Measurements from ENCODE around the gene SDS.

The SDS gene

DNA sequence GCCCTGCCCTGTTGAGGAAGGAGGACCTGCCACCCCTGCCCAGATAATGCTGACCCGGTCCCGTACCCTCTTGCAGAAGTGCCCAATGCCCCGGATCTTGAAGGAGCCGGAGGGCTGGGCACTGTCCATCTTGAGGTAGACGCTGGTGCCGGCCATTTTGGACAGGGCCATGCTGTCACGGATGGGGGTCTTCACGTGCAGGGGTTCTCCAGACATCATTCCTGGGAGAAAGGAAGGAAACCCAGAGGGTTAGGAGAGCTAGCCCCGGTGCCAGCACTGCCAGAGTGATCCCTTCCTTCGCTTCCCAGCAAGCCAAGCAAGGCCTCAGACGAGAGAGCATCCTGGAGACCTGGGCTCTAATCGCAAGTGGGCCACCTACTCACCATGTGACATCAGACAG is 4.2 kb downstream of the SDS start:
- DNase-seq (ENCODE audit: low spot score): no peak

GRCh38 chr12:113398346-113399290 is 5.1 kb downstream of the SDS start:
- no peak for DNase-seq (ENCODE audit: low spot score)

GRCh38 chr12:113397497-113398197 is 6.0 kb downstream of the SDS start:
- no peak for DNase-seq (ENCODE audit: low spot score)

DNA sequence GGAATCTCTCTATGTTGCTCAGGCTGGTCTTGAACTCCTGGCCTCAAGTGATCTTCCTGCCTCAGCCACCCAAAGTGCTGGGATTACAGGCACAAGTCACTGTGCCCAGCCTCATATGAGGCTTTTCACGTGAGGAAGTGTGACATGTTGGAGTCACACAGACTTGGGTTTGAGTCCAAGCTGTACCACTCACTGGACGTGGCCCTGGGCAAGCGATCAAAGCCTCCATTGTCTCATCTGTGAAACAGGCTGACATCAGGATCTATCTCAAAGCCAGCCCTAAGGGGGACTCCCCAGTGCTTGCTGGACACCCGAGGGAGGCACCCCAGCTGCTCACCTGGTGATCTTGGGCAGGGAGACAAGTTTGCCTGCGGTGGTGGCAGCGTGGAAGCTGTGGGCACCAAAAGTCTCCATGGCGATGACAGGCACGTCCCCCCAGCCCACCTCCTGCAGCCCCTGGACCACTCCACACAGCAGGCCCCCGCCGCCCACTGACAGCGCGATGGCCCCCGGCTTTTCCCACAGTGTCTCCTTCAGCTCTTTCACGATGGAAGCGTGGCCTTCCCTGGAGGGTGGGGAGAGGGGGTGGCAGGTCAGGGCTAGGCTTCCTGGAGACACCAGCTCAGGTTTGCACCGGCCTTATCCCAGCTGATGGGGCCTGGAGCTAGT is 6.7 kb downstream of the SDS start:
- no peak for DNase-seq (ENCODE audit: low spot score)

GRCh38 chr12:113396200-113396599 is 7.5 kb downstream of the SDS start:
- DNase-seq (ENCODE audit: low spot score): no peak

GRCh38 chr12:113395119-113395518 is 8.6 kb downstream of the SDS start:
- peak; percentile 18 for DNase-seq (ENCODE audit: low spot score)

DNA sequence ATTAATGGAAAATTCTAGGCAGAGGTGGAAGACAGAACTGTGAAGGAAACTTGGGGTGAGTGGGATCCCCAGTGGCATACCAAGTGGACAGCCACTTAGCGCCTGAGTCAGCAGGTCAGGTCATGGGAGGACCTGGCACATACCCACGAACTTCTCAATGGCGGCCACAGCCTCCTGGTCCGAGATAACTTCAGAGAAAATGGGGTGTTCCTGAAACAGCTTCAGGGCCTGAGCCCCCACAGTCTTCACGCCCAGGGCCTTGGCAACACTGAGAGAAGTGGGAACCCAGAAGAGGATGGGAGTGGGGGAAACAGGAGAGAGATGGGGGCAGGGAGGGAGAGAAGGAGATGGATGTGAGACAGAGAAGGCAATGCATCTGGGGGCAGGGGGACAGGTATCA is 9.9 kb downstream of the SDS start:
- no peak for DNase-seq (ENCODE audit: low spot score)

DNA sequence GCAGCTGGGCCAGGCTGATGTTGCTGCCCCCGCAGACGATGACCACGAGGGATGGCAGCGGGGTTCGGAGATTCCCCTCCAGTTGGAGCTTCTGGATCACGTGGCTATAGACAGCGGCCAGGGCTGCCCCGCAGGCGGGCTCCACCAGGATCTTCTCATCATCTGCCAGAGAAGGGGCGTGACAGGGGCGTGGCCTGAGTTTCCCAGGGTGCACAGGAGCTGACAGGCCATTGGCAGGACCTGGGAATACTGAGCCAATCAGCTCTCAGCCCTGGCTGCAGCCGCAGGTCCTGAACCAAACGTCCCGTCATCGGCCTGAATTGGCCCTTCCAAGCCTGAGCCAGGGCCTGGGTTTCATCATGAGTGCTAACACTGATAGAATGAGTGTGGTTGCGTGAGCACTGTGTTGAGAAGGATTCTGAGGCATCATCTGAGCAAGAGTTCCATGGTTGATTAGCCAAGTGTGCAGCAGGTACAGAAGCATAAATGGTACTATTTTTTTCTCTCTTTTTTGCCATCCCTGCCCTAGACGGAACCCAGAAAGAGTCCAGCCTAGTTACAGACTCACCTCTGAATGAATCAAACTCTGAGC is 10.6 kb downstream of the SDS start:
- peak; percentile 77 for DNase-seq (ENCODE audit: low spot score)

- no peak for DNase-seq (ENCODE audit: low spot score)
Observed at GRCh38 chr12:113392520-113392919, 11.2 kb downstream of the SDS start.

DNA sequence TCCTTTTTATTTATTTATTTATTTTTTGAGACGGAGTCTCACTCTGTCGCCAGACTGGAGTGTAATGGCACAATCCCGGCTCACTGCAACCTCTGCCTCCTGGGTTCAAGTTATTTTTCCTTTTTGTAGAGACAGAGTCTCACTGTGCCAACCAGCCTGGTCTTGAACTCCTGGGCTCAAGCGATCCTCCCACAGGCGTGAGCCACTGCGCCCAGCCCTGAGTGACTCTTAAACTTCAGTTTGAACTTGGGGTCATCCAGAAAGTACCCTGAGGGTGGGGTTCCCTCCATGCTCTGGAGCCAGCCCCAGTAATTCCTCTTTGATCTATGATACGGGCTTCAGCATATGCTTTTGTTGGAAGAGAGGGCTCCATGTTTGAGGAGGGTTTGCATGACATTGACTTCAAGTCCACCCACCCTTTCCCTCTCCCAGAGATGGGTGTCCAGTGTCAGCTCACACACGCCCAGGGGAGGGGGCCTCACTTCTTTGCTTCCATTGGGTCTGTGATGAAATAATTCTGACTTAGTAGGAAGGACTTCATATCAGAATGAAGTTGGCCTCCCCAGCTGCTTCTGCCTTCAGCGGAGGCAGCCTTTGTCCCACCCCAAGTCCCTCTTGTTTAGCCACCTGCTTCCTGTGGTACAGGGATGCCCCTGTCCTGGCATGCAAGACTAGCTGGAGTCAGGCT is 11.9 kb downstream of the SDS start:
- no peak for DNase-seq (ENCODE audit: low spot score)

DNA sequence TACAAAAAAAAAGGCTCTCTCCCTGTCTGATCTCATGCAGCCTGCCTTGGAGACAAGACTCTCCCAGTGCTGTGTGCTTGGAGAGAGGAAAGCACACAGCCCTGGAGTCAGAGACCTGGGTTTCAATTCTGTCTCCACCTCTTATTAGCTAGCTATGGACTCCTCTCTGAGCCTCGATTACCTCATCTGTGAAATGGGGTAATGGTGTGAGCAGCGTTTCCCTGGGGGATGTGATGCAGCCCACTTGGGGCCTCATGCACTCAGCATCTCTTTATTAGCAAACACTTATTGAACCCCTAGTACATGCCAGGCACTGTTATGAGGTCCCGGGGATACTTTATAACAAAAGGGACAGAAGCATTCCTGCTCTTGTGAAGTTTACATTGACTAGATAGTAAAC is 12.5 kb downstream of the SDS start:
- DNase-seq (ENCODE audit: low spot score): no peak

- DNase-seq (ENCODE audit: low spot score): no peak
Observed at GRCh38 chr12:113390064-113391043, 13.3 kb downstream of the SDS start.

DNA sequence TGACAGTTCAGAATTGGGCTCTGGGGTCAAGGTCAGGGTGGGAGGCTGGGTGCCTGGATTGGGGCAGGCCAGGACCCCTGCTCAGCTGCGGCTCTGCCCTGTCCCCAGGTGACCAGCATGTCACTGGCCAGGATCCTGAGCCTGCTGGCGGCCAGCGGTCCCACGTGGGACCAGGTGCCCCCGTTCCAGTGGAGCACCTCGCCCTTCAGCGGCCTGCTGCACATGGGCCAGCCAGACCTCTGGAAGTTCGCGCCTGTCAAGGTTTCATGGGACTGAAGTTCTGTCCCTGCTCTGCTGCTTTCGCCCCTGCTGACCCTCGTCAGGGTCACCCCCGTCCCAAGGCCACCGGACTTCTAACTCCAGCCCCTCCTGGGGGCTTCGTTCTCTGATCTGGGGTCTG is 15.3 kb downstream of the SDS start:
- no peak for DNase-seq (ENCODE audit: low spot score)

DNA sequence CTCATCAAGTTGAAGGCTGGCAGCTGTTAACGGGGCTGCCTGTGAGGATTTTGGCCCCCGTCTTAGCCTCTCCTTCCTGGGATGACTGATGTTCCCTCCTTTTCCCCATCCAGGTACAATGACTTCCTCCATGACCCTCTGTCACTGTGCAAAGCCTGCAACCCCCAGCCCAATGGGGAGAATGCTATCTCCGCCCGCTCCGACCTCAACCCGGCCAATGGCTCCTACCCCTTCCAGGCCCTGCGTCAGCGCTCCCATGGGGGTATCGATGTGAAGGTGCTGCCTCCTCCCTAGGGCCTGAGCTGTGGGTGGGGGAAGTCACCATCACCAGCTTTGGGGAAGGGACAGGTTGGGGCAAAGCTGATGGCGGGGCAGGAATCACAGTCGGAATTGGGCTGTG is 16.1 kb downstream of the SDS start:
- DNase-seq (ENCODE audit: low spot score): no peak

DNA sequence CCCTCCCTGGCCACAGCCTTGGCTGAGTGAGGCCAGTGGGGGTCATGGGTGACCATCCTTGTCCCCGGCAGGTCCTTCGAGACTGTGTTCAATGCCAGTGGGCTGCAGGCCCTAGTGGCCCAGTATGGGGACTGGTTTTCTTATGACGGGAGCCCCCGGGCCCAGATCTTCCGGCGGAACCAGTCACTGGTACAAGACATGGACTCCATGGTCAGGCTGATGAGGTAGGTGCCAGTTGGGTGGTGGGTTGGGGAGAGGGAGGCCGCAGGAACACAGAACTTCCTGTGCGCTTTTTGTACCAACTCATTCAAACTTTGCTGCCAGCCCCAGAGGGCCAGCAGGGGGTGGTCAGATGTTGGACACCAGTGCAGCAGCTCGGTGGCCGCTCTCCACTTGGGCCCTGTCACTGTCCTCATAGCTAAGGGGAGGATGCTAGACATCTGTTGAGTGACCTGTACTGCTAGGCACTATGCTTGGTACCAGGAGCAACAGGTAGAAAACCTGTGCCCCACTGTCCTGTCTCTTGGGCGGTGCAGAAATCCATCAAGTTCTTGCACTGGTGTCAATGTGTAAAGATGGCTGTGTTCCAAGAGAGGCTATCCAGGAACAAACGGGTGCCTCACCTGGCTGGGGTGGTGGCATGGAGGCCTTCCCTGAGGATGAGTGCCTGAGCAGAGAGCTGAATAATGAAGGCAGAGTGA is 16.7 kb downstream of the SDS start:
- no peak for DNase-seq (ENCODE audit: low spot score)

DNA sequence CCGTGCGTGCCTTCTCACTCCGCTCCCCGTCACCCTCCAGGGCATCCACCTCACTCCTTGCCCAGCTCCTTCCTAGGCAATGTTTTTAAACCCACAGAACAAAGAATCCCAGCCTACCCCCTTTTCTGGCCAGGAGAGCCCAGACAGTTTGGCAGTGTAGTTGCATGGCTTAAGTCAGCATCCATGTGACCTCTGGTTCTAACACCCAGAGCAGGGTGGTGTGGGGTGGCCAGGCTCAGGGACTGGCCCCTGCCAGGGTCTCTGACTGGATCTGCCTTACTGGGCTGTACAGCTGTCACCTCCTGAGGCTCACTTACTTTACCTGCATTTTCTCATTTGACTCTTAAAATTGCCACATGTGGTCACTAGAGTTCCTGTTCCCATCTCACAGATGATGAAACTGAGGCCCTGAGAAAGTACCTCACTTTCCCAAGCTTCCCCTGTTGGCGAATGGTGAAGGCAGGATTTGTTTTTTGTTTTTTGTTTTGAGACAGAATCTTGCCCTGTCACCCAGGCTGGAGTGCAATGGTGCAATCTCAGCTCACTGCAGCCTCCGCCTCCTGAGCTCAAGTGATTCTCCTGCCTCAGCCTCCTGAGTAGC is 18.3 kb downstream of the SDS start:
- no peak for DNase-seq (ENCODE audit: low spot score)

- DNase-seq (ENCODE audit: low spot score): no peak
Observed at GRCh38 chr12:113384778-113385177, 18.9 kb downstream of the SDS start.

DNA sequence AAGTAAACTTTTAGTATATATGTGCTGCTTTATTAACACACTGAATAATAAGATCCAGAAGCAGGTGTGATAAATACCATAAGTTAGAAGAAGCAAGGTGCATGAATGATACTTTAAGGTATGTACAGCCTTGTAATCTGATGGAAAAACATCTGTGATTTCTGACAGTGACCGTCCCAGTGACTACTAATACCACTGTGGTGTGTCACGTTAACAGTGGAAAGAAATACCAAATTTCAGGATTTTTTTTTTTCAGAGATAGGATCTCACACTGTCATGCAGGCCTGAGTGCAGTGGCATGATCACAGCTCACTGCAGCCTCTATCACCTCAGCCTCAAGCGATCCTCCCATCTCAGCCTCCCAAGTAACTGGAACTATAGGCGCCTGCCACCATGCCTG is 21.5 kb downstream of the SDS start:
- no peak for DNase-seq (ENCODE audit: low spot score)

DNA sequence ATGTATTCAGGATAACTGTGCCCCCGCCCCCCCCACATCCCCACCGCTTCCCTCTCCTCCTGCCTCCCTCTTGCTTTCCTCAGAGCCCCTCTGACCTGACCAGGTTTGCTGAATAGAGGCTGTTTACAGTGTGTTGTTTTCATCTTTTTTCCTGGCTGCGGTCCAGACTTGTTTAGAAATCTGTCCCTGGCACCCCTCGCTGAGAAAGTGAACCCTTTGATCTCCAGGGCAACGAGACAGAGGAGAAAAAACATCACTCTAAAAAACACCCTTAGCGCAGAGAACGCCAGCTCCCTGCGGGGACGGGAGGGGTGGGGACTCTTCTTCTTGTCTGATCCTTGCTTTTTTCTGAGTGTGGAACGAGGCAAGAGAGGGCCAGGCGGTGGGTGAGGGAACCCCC is 22.5 kb downstream of the SDS start:
- no peak for DNase-seq (ENCODE audit: low spot score)

DNA sequence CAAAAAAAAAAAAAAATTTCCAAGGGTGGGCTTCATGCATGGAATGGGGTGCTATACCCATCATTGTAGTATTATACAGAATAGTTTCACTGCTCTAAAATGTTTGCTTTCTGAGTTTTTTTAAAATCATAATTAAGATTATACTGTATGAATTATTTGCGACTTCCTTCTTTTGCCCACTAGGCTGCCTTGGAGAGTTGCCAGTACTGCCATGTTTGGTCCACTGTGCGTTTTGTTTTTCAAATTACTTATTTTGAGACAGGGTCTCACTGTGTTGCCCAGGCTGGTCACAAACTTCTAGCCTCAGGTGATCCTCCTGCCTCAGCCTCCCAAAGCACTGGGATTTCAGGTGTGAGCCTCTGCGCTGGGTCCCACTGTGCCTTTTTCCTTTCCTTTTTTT is 25.4 kb downstream of the SDS start:
- DNase-seq (ENCODE audit: low spot score): no peak
